K562 (cell line): ENCODE data around the gene RPH3AL. TPM values are rescaled to one million over a fixed set of nuclear protein-coding genes. Genes with fewer than 3 reads are reported as not detected.

Experiments used
- ATAC-seq: fragments of 200-7000 bp; cut with Tn5 transposase; 3 replicates; pipeline ENCODE4 v1.9.1; 2020; ENCODE audit warnings: moderate library complexity
- BruUV-seq: library from RNA; stranded (reverse); fragments of 400-500 nt; replicated peaks from 2 replicates; lab custom pipeline; 2021; lab: Mats Ljungman, UMichigan
- CTCF ChIA-PET: fragments of 300-600 bp; formaldehyde crosslinking; extraction: SDS; loops from one replicate; lab custom pipeline; 2021; ENCODE audit warnings: low intra/inter-chr PET ratio; lab: Yijun Ruan, JAX
- POLR2A ChIA-PET: fragments of 300-600, 350-650 bp; sonication (Branson Sonifier 250); formaldehyde crosslinking; extraction: SDS; loops from one replicate; lab custom pipeline; 2021; ENCODE audit warnings: antibody characterized with exemption, inconsistent platforms; lab: Yijun Ruan, JAX
- DNase-seq, 4 experiments: peaks; one replicate each; pipeline versions ENCODE4 v3.0.0 to v3.0.0-alpha.2; 2011 to 2018; ENCODE audit warnings: low spot score in 3 of 4, mixed read lengths in 3 of 4; ENCODE audit errors: extremely low read depth in 1 of 4
- FAIRE-seq: peaks from 2 replicates; lab custom pipeline; 2011; peaks lifted over from hg19 to GRCh38; lab: Jason Lieb, UNC
- H2AFZ ChIP-seq: 2 replicates; pipeline ENCODE4 v1.6.0; 2011; ENCODE audit warnings: low read depth, low read length, control low read depth, inconsistent platforms
- H3K27ac ChIP-seq: fragments of 200-600 bp; 3 replicates; pipeline ENCODE4 v1.8.0; 2011; ENCODE audit warnings: low read depth, mild to moderate bottlenecking, control low read depth, inconsistent platforms, low read length, moderate library complexity, mixed read lengths; ENCODE audit errors: extremely low read depth
- H3K27me3 ChIP-seq, 2 experiments: fragments of 300-600 bp in 1 of 2; 2 replicates in 1 of 2; 3 replicates in 1 of 2; pipeline versions ENCODE4 v1.6.0 to v1.8.0; 2011; ENCODE audit warnings: inconsistent platforms in 2 of 2, low read length in 2 of 2, mild to moderate bottlenecking in 1 of 2, mixed read lengths in 1 of 2, moderate library complexity in 1 of 2; ENCODE audit not compliant: control insufficient read depth in 2 of 2, insufficient read depth in 2 of 2
- H3K36me3 ChIP-seq: fragments of 300-600 bp; 3 replicates; pipeline ENCODE4 v1.8.0; 2011; ENCODE audit warnings: mild to moderate bottlenecking, low read length, inconsistent platforms; ENCODE audit not compliant: control insufficient read depth, insufficient read depth
- H3K4me1 ChIP-seq, 2 experiments: fragments of 200-600 bp in 1 of 2; replicated peaks in 1 of 2; 2 replicates in 1 of 2; 3 replicates in 1 of 2; pipeline versions ENCODE4 v1.5.1 to v1.8.0; 2011; ENCODE audit warnings: inconsistent platforms in 2 of 2, low read length in 2 of 2, mild to moderate bottlenecking in 1 of 2, mixed read lengths in 1 of 2, moderate library complexity in 1 of 2; ENCODE audit not compliant: control insufficient read depth in 2 of 2, insufficient read depth in 2 of 2
- H3K4me2 ChIP-seq: 2 replicates; pipeline ENCODE4 v1.6.1; 2011; ENCODE audit warnings: low read length, control low read depth, inconsistent platforms, mixed read lengths; ENCODE audit not compliant: insufficient read depth
- H3K4me3 ChIP-seq: fragments of 200-600 bp; sonication (generic), shearing (Covaris generic); 2 replicates; pipeline ENCODE4 v1.5.1; 2016; ENCODE audit warnings: control low read depth, inconsistent platforms
- H3K79me2 ChIP-seq: fragments of 200-600 bp; 3 replicates; pipeline ENCODE4 v1.8.0; 2011; ENCODE audit warnings: low read length, inconsistent platforms; ENCODE audit not compliant: control insufficient read depth, insufficient read depth
- H3K9ac ChIP-seq, 2 experiments: 2 replicates each; pipeline versions ENCODE4 v1.6.0 to v1.6.1; 2011; ENCODE audit warnings: low read depth in 2 of 2, low read length in 2 of 2, control low read depth in 1 of 2, inconsistent platforms in 1 of 2, mild to moderate bottlenecking in 1 of 2, mixed read lengths in 1 of 2; ENCODE audit not compliant: insufficient read depth in 1 of 2
- H3K9me1 ChIP-seq: one replicate; pipeline ENCODE4 v1.6.0; 2011; ENCODE audit warnings: inconsistent platforms, mild to moderate bottlenecking, low read length, moderate library complexity; ENCODE audit not compliant: control insufficient read depth, insufficient read depth
- H3K9me3 ChIP-seq: replicated peaks from 2 replicates; pipeline ENCODE4 v1.5.1; 2011; ENCODE audit warnings: low read depth, low read length, inconsistent platforms; ENCODE audit not compliant: control insufficient read depth, insufficient read depth
- H4K20me1 ChIP-seq: replicated peaks from 2 replicates; pipeline ENCODE4 v1.6.1; 2011; ENCODE audit warnings: low read length, inconsistent platforms, mixed read lengths; ENCODE audit not compliant: control insufficient read depth, insufficient read depth
- ARHGAP35 ChIP-seq: fragments of 450-650 bp; IDR thresholded peaks from 2 replicates; pipeline ENCODE4 v1.6.1; 2018; ENCODE audit not compliant: partially characterized antibody
- BCLAF1 ChIP-seq, 2 experiments: fragments of 450-650 bp in 1 of 2; IDR thresholded peaks; 2 replicates each; pipeline ENCODE4 v1.6.1; 2011 to 2017; ENCODE audit warnings: low read depth in 2 of 2, antibody characterized with exemption in 1 of 2, borderline replicate concordance in 1 of 2, low read length in 1 of 2, mild to moderate bottlenecking in 1 of 2, mixed read lengths in 1 of 2; ENCODE audit not compliant: control insufficient read depth in 1 of 2
- IFI16 ChIP-seq: fragments of 250-450 bp; sonication (Bioruptor Pico); IDR thresholded peaks from 2 replicates; pipeline ENCODE4 v2.1.2; 2022; ENCODE audit warnings: mild to moderate bottlenecking, inconsistent platforms
- NFYB ChIP-seq: IDR thresholded peaks from 2 replicates; pipeline ENCODE4 v1.6.1; 2011; ENCODE audit warnings: mild to moderate bottlenecking, moderate library complexity; ENCODE audit not compliant: insufficient read length; ENCODE audit errors: extremely low read depth
- SRSF1 ChIP-seq: fragments of 200-400 bp; formaldehyde crosslinking; IDR thresholded peaks from 2 replicates; pipeline ENCODE4 v1.6.1; 2017; ENCODE audit warnings: mild to moderate bottlenecking, low read depth, low read length, moderate library complexity
- TEAD1 ChIP-seq, 2 experiments: fragments of 450-650 bp in 1 of 2; sonication (generic) in 1 of 2; formaldehyde crosslinking; IDR thresholded peaks; 2 replicates each; pipeline versions ENCODE4 v1.4.0 to v1.8.0; 2020 to 2022; ENCODE audit warnings: mild to moderate bottlenecking in 2 of 2, missing genetic modification reagents in 1 of 2
- ZNF3 ChIP-seq: fragments of 250-450 bp; sonication (Bioruptor Pico); IDR thresholded peaks from 2 replicates; pipeline ENCODE4 v1.5.0; 2021; ENCODE audit warnings: mild to moderate bottlenecking, moderate library complexity
- ZNF311 ChIP-seq: fragments of 250-450 bp; sonication (Bioruptor Pico); IDR thresholded peaks from 2 replicates; pipeline ENCODE4 v1.4.0; 2020; ENCODE audit warnings: mild to moderate bottlenecking, moderate library complexity
- WGBS: fragments of 100-300 bp; shearing (Covaris generic); methylation state at CpG from one replicate; pipeline ENCODE4 v1.1.6; 2016; ENCODE audit warnings: low coverage, mixed read lengths; ENCODE audit not compliant: insufficient coverage; ENCODE audit errors: missing lambda C conversion rate; 5-methylcytosine and 5-hydroxymethylcytosine counted together
- in situ Hi-C: fragments of 300-500 bp; cut with MboI; formaldehyde crosslinking; loops from 4 replicates; pipeline ENCODE4 v1.15.0; 2018; ENCODE audit warnings: inconsistent platforms, mixed read lengths
- intact Hi-C: fragments of 100-400 bp; cut with micrococcal nuclease; formaldehyde crosslinking; loops from 2 replicates; pipeline ENCODE4 v1.14.2; 2022
- polyA plus RNA-seq, 8 experiments: library from polyadenylated mRNA; depleted of rRNA in 4 of 8; stranded (reverse) in 5 of 8; unstranded in 3 of 8; fragments of >200 nt; fragmentation: Nextera tagmentation in 2 of 8; fragmentation: Illumina TruSeq in 1 of 8; extraction: Ambion mirVana in 2 of 8; extraction: Trizol in 1 of 8; gene quantifications; 2 replicates each; pipeline versions ENCODE4 v1.2.1 to v1.2.3, GENCODE V29; 2011 to 2014; ENCODE audit warnings: inconsistent platforms in 1 of 8, missing spikeins in 1 of 8
- total RNA-seq, 7 experiments: library from RNA; depleted of rRNA in 6 of 7; stranded (reverse); fragments of >200 nt in 6 of 7; fragmentation: Illumina TruSeq in 2 of 7; extraction: Trizol in 2 of 7; gene quantifications; 2 replicates each; pipeline versions ENCODE4 v1.2.1 to v1.2.3, GENCODE V29; 2011 to 2021; ENCODE audit warnings: low replicate concordance in 1 of 7

RPH3AL gene
- total and polyA plus RNA-seq, 9 of the 15 experiments (the other 6 are each of a cell fraction or from before 2014, with no cell fraction given): 0.18 to 1.7 (median 0.39) TPM

DNA sequence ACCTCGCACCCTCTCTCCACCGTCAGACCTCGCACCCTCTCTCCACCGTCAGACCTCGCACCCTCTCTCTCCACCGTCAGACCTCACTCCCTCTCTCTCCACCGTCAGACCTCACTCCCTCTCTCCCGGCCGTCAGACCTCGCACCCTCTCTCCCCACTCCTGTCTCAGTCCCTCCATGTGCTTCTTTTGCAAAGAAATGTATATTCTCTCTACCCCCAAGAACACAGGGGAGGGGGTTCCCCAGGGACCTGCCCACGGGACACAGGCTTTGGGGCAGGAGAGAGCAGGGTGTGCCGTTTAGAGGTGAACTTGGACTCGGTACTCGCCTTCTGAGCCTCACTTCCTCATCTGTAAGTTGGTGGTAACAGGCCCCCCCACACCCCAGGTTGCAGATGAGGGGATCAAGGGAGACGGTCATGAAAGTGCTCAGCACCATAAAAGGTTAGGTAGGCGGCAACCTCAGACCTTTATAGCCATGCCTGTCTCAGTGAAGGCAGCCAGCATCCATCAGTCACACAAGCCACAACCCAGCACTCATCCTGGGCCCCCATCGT lies 63.7 kb downstream of the RPH3AL start:
- FAIRE-seq (no peak), DNase-seq (no peak)
- Histone ChIP-seq H4K20me1 (peaks cover 4% of the 10 kb centered on the region; the same call in 1 of the 2 replicates), H3K27ac (no peak overlapping the region), H3K4me2 (no peak overlapping the region), H3K36me3 (no peaks in the 10 kb centered on the region), H3K4me3 (no peak overlapping the region), H3K27me3 (peaks cover 22 to 67% of the 10 kb centered on the region in 2 experiments; a peak in 4 of 5 replicates), H3K79me2 (no peaks in the 10 kb centered on the region), H3K9me1 (no peaks in the 10 kb centered on the region), H2AFZ (no peak overlapping the region), H3K9me3 (no peaks in the 10 kb centered on the region), H3K4me1 (no peaks in the 10 kb centered on the region; a peak in 1 of 5 replicates), H3K9ac (no peak overlapping the region)
- BruUV-seq: no TSS peak
- WGBS: 2% methylated on average over 8 of the region's 17 CpGs
- CTCF ChIA-PET: no interaction called here
- in situ Hi-C loops: no loop called here
- POLR2A ChIA-PET: no interaction called here
- intact Hi-C loops: no loop called here
- TF ChIP-seq IFI16 (CRISPR knock-in tag) (no peak), TEAD1 (CRISPR knock-in tag; IDR thresholded peaks at IDR 0.05) (no peak), BCLAF1 (IDR thresholded peaks at IDR 0.05; ENCODE audit: borderline replicate concordance in 1 of 2, control insufficient read depth in 1 of 2, low read depth in 2 of 2, low read length in 1 of 2) (no peak), NFYB (no peak), ARHGAP35 (no peak), ZNF311 (CRISPR knock-in tag) (no peak), ZNF3 (CRISPR knock-in tag) (no peak), SRSF1 (no peak)
- TF ChIP-seq, all 486 proteins: peak for 0
- no peak for ATAC-seq
